IMR-90 (cell line): Measurements from ENCODE around the gene GPR149. TPM values are rescaled to one million over a fixed set of nuclear protein-coding genes. Genes with fewer than 3 reads are reported as not detected.

ENCODE experiments used
- ATAC-seq: fragments of 200-7000 bp; cut with Tn5 transposase; 2 replicates; pipeline ENCODE4 v1.9.1; 2020; ENCODE audit warnings: low read depth, mild to moderate bottlenecking, moderate library complexity
- BruUV-seq: library from RNA; stranded (reverse); fragments of 400-500 nt; replicated peaks from 2 replicates; lab custom pipeline; 2021; lab: Mats Ljungman, UMichigan
- CTCF ChIA-PET: fragments of 300-600 bp; formaldehyde crosslinking; extraction: SDS; loops from one replicate; lab custom pipeline; 2021; ENCODE audit warnings: antibody characterized with exemption; lab: Yijun Ruan, JAX
- POLR2A ChIA-PET: fragments of 300-600 bp; sonication (Branson Sonifier 250); formaldehyde crosslinking; loops from one replicate; lab custom pipeline; 2022; ENCODE audit warnings: antibody characterized with exemption; ENCODE audit not compliant: unreplicated experiment; lab: Charles Lee
- DNase-seq: peaks from one replicate; pipeline ENCODE4 v3.0.0; 2013
- H2AFZ ChIP-seq: replicated peaks from 2 replicates; pipeline ENCODE3; 2013; ENCODE audit warnings: low read length, mild to moderate bottlenecking; ENCODE audit not compliant: poor library complexity
- H2AK5ac ChIP-seq: 2 replicates; pipeline ENCODE4 v1.6.1; 2013; ENCODE audit warnings: low read depth, low read length, inconsistent platforms
- H2AK9ac ChIP-seq: replicated peaks from 2 replicates; pipeline ENCODE3; 2013; ENCODE audit warnings: mild to moderate bottlenecking, low read depth, low read length, moderate library complexity; ENCODE audit not compliant: poor library complexity
- H2BK120ac ChIP-seq: 2 replicates; pipeline ENCODE4 v1.6.1; 2013; ENCODE audit warnings: low read depth, low read length, inconsistent platforms
- H2BK15ac ChIP-seq: 3 replicates; pipeline ENCODE4 v1.6.1; 2013; ENCODE audit warnings: low read depth, low read length, inconsistent platforms
- H2BK20ac ChIP-seq: 2 replicates; pipeline ENCODE4 v1.6.1; 2013; ENCODE audit warnings: low read depth, mild to moderate bottlenecking, inconsistent platforms, low read length, moderate library complexity
- H2BK5ac ChIP-seq: 2 replicates; pipeline ENCODE4 v1.6.1; 2013; ENCODE audit warnings: mild to moderate bottlenecking, low read depth, low read length, inconsistent platforms; ENCODE audit not compliant: poor library complexity, severe bottlenecking
- H3K14ac ChIP-seq: replicated peaks from 2 replicates; pipeline ENCODE4 v1.6.1; 2013; ENCODE audit warnings: low read depth, low read length, inconsistent platforms
- H3K18ac ChIP-seq: 2 replicates; pipeline ENCODE4 v1.6.1; 2013; ENCODE audit warnings: low read depth, low read length, control low read depth
- H3K23ac ChIP-seq: 2 replicates; pipeline ENCODE4 v1.6.1; 2013; ENCODE audit warnings: low read depth, low read length, inconsistent platforms
- H3K27ac ChIP-seq: 2 replicates; pipeline ENCODE4 v1.5.1; 2013; ENCODE audit warnings: mild to moderate bottlenecking, control low read depth, low read length; ENCODE audit not compliant: insufficient read depth
- H3K27me3 ChIP-seq: 2 replicates; pipeline ENCODE4 v1.6.1; 2013; ENCODE audit warnings: low read length; ENCODE audit not compliant: control insufficient read depth, insufficient read depth
- H3K36me3 ChIP-seq: 2 replicates; pipeline ENCODE4 v1.6.1; 2013; ENCODE audit warnings: low read length, mixed read lengths; ENCODE audit not compliant: control insufficient read depth, insufficient read depth
- H3K4ac ChIP-seq: 2 replicates; pipeline ENCODE4 v1.6.1; 2013; ENCODE audit warnings: low read depth, low read length, inconsistent platforms
- H3K4me1 ChIP-seq: 2 replicates; pipeline ENCODE4 v1.6.1; 2013; ENCODE audit warnings: low read length, mixed read lengths; ENCODE audit not compliant: control insufficient read depth, insufficient read depth
- H3K4me2 ChIP-seq: 2 replicates; pipeline ENCODE4 v1.6.1; 2013; ENCODE audit warnings: low read depth, mild to moderate bottlenecking, control low read depth, low read length, moderate library complexity
- H3K4me3 ChIP-seq: 2 replicates; pipeline ENCODE4 v1.5.1; 2013; ENCODE audit warnings: low read depth, mild to moderate bottlenecking, control low read depth, low read length, moderate library complexity; ENCODE audit not compliant: insufficient read depth
- H3K56ac ChIP-seq: 2 replicates; pipeline ENCODE4 v1.6.1; 2013; ENCODE audit warnings: low read length, inconsistent platforms; ENCODE audit not compliant: insufficient read depth; ENCODE audit errors: extremely low read depth
- H3K79me1 ChIP-seq, 2 experiments: 2 replicates each; pipeline ENCODE4 v1.6.1; 2013; ENCODE audit warnings: low read length in 2 of 2, inconsistent platforms in 1 of 2, low read depth in 1 of 2
- H3K9ac ChIP-seq: 2 replicates; pipeline ENCODE4 v1.6.1; 2013; ENCODE audit warnings: low read depth, low read length, control low read depth
- H3K9me1 ChIP-seq: 2 replicates; pipeline ENCODE4 v1.6.1; 2013; ENCODE audit warnings: low read length, inconsistent platforms; ENCODE audit not compliant: insufficient read depth
- H3K9me3 ChIP-seq: 2 replicates; pipeline ENCODE4 v1.6.1; 2013; ENCODE audit warnings: low read length; ENCODE audit not compliant: control insufficient read depth, insufficient read depth
- H4K20me1 ChIP-seq: 2 replicates; pipeline ENCODE4 v1.6.1; 2013; ENCODE audit warnings: low read length, inconsistent platforms; ENCODE audit not compliant: insufficient read depth
- H4K5ac ChIP-seq: 2 replicates; pipeline ENCODE4 v1.6.1; 2013; ENCODE audit warnings: mild to moderate bottlenecking, low read depth, low read length, control low read depth
- H4K8ac ChIP-seq, 2 experiments: 2 replicates each; pipeline ENCODE4 v1.6.1; 2013; ENCODE audit warnings: low read depth in 2 of 2, low read length in 2 of 2, control low read depth in 1 of 2, inconsistent platforms in 1 of 2
- H4K91ac ChIP-seq: 2 replicates; pipeline ENCODE4 v1.6.1; 2013; ENCODE audit warnings: low read depth, low read length, inconsistent platforms; ENCODE audit not compliant: insufficient read depth
- BHLHE40 ChIP-seq: fragments of 150-350 bp; IDR thresholded peaks from 2 replicates; pipeline ENCODE4 v1.6.1; 2016; ENCODE audit warnings: mild to moderate bottlenecking, low read depth, low read length
- CEBPB ChIP-seq: IDR thresholded peaks from 2 replicates; pipeline ENCODE4 v1.6.1; 2012; ENCODE audit warnings: low read depth, low read length, improper control_type of control experiment
- FOS ChIP-seq: fragments of 150-350 bp; IDR thresholded peaks from 2 replicates; pipeline ENCODE4 v1.6.1; 2016; ENCODE audit warnings: low read depth, low read length
- MAFK ChIP-seq: IDR thresholded peaks from 2 replicates; pipeline ENCODE4 v1.6.1; 2012; ENCODE audit warnings: low read depth, low read length, improper control_type of control experiment
- MAZ ChIP-seq: IDR thresholded peaks from 2 replicates; pipeline ENCODE4 v1.6.1; 2012; ENCODE audit warnings: low read depth, mild to moderate bottlenecking, low read length, improper control_type of control experiment, moderate library complexity, borderline replicate concordance
- MXI1 ChIP-seq: IDR thresholded peaks from 2 replicates; pipeline ENCODE4 v1.6.1; 2012; ENCODE audit warnings: low read depth, mild to moderate bottlenecking, low read length, moderate library complexity, borderline replicate concordance
- NFE2L2 ChIP-seq: fragments of 150-350 bp; IDR thresholded peaks from 2 replicates; pipeline ENCODE4 v1.6.1; 2016; ENCODE audit warnings: low read depth, mild to moderate bottlenecking, low read length
- POLR2A ChIP-seq: IDR thresholded peaks from 2 replicates; pipeline ENCODE4 v1.6.1; 2012; ENCODE audit warnings: mild to moderate bottlenecking, low read depth, low read length
- RAD21 ChIP-seq: IDR thresholded peaks from 2 replicates; pipeline ENCODE4 v1.6.1; 2012; ENCODE audit warnings: low read length, improper control_type of control experiment
- RCOR1 ChIP-seq: IDR thresholded peaks from 2 replicates; pipeline ENCODE4 v1.6.1; 2012; ENCODE audit warnings: mild to moderate bottlenecking, low read length, improper control_type of control experiment; ENCODE audit not compliant: insufficient replicate concordance
- RFX5 ChIP-seq: IDR thresholded peaks from 2 replicates; pipeline ENCODE4 v1.8.0; 2012; ENCODE audit warnings: low read depth, mild to moderate bottlenecking, low read length, moderate library complexity
- SMC3 ChIP-seq: fragments of 150-350 bp; IDR thresholded peaks from 2 replicates; pipeline ENCODE4 v1.6.1; 2016; ENCODE audit warnings: low read depth, mild to moderate bottlenecking, antibody characterized with exemption, low read length, moderate library complexity
- dilution Hi-C: fragments of 300-500 bp; cut with HindIII; formaldehyde crosslinking; loops from one replicate; pipeline ENCODE4 v1.14.3; 2018; ENCODE audit warnings: low sequenced_read_pairs; ENCODE audit not compliant: unreplicated experiment
- in situ Hi-C: fragments of 300-500 bp; cut with MboI; formaldehyde crosslinking; loops from 3 replicates; pipeline ENCODE4 v1.14.3; 2019; ENCODE audit warnings: low sequenced_read_pairs, inconsistent platforms, mixed read lengths
- intact Hi-C: fragments of 100-400 bp; cut with micrococcal nuclease; formaldehyde crosslinking; loops from 2 replicates; pipeline ENCODE4 v1.10.0; 2022
- polyA plus RNA-seq, 3 experiments: library from polyadenylated mRNA; depleted of rRNA; stranded (reverse); fragments of >200 nt; gene quantifications; 2 replicates each; pipeline ENCODE4 v1.2.3, GENCODE V29; 2012; ENCODE audit warnings: low replicate concordance in 1 of 3
- total RNA-seq: library from RNA; depleted of rRNA; stranded (reverse); fragments of >200 nt; gene quantifications from 2 replicates; pipeline ENCODE4 v1.2.3, GENCODE V29; 2012
- TF ChIP-seq, protein P1 (sequence below): fragments of 150-350 bp; IDR thresholded peaks from 2 replicates; pipeline ENCODE4 v1.6.1; 2016; ENCODE audit warnings: low read depth, mild to moderate bottlenecking, low read length, moderate library complexity, borderline replicate concordance
- TF ChIP-seq, protein P2 (sequence below): fragments of 150-350 bp; IDR thresholded peaks from 2 replicates; pipeline ENCODE4 v1.6.1; 2017; ENCODE audit warnings: mild to moderate bottlenecking, antibody characterized with exemption, low read length, low read depth
- TF ChIP-seq, protein P3 (sequence below): conservative IDR thresholded peaks from 2 replicates; pipeline ENCODE4 v1.5.1; 2012; ENCODE audit warnings: mild to moderate bottlenecking, low read depth, low read length, improper control_type of control experiment

The GPR149 gene
- total and polyA plus RNA-seq, 2 of the 4 experiments (the other 2 are of a cell fraction): not detected

DNA sequence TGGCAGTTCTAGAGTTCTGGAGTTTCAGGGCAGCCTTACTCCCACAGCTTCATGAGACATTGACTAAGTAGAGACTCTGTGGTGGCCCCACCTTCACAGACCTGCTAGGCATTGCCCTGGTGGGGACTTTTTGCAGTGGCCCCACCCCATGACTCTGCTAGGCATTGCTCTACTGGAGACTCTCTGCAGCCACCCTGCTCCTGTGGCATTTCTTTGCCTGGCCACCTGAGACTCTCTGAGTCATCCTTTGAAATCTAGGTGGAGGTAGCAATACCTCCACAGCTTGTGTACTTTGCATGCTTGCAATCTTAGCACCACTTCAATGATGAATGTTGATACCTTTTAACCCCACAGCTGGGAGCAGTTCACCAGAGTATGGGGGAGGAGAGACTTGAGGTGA, 65.1 kb downstream of the GPR149 start:
- no peak overlapping the region for H3K23ac ChIP-seq
- H3K27me3 ChIP-seq: no peaks in the 10 kb centered on the region
- no peak overlapping the region for H2AK5ac ChIP-seq
- H3K18ac ChIP-seq: no peak overlapping the region
- in situ Hi-C loops: no loop called here
- H3K4me2 ChIP-seq: no peak overlapping the region
- H4K8ac ChIP-seq: no peak overlapping the region
- H3K4me3 ChIP-seq: no peak overlapping the region
- no peaks in the 10 kb centered on the region for H3K36me3 ChIP-seq
- no peaks in the 10 kb centered on the region for H3K4me1 ChIP-seq
- H2BK5ac ChIP-seq: no peak overlapping the region
- no TSS peak for BruUV-seq
- no peak overlapping the region for H2BK15ac ChIP-seq
- no peak overlapping the region for H4K91ac ChIP-seq
- DNase-seq (no peak), ATAC-seq (no peak)
- H3K9ac ChIP-seq: no peak overlapping the region
- no peaks in the 10 kb centered on the region for H3K79me1 ChIP-seq
- 0 out of 2 replicates have a peak, but pooled peaks cover 1% of the 10 kb centered on the region for H3K9me3 ChIP-seq
- CTCF ChIA-PET: no interaction called here
- intact Hi-C loops: no loop called here
- H2AK9ac ChIP-seq: no peak overlapping the region
- H4K20me1 ChIP-seq: no peaks in the 10 kb centered on the region
- no peak overlapping the region for H3K27ac ChIP-seq
- H2AFZ ChIP-seq: no peak overlapping the region
- H3K9me1 ChIP-seq: no peaks in the 10 kb centered on the region
- dilution Hi-C loops: no loop called here
- no peak overlapping the region for H3K14ac ChIP-seq
- no peak overlapping the region for H4K5ac ChIP-seq
- POLR2A ChIA-PET: no interaction called here
- no peak overlapping the region for H3K4ac ChIP-seq
- no peak overlapping the region for H2BK120ac ChIP-seq
- H2BK20ac ChIP-seq: no peak overlapping the region
- no peak overlapping the region for H3K56ac ChIP-seq
- TF ChIP-seq MXI1 (no peak), CEBPB (no peak), RCOR1 (no peak), SMC3 (no peak), MAZ (no peak), FOS (no peak), RAD21 (no peak), RFX5 (no peak), BHLHE40 (no peak), NFE2L2 (no peak), POLR2A (no peak), MAFK (no peak)
- TF ChIP-seq, protein P1, sequence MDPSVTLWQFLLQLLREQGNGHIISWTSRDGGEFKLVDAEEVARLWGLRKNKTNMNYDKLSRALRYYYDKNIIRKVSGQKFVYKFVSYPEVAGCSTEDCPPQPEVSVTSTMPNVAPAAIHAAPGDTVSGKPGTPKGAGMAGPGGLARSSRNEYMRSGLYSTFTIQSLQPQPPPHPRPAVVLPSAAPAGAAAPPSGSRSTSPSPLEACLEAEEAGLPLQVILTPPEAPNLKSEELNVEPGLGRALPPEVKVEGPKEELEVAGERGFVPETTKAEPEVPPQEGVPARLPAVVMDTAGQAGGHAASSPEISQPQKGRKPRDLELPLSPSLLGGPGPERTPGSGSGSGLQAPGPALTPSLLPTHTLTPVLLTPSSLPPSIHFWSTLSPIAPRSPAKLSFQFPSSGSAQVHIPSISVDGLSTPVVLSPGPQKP: no peak
- TF ChIP-seq, protein P2, sequence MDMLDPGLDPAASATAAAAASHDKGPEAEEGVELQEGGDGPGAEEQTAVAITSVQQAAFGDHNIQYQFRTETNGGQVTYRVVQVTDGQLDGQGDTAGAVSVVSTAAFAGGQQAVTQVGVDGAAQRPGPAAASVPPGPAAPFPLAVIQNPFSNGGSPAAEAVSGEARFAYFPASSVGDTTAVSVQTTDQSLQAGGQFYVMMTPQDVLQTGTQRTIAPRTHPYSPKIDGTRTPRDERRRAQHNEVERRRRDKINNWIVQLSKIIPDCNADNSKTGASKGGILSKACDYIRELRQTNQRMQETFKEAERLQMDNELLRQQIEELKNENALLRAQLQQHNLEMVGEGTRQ: no peak
- TF ChIP-seq, protein P3, sequence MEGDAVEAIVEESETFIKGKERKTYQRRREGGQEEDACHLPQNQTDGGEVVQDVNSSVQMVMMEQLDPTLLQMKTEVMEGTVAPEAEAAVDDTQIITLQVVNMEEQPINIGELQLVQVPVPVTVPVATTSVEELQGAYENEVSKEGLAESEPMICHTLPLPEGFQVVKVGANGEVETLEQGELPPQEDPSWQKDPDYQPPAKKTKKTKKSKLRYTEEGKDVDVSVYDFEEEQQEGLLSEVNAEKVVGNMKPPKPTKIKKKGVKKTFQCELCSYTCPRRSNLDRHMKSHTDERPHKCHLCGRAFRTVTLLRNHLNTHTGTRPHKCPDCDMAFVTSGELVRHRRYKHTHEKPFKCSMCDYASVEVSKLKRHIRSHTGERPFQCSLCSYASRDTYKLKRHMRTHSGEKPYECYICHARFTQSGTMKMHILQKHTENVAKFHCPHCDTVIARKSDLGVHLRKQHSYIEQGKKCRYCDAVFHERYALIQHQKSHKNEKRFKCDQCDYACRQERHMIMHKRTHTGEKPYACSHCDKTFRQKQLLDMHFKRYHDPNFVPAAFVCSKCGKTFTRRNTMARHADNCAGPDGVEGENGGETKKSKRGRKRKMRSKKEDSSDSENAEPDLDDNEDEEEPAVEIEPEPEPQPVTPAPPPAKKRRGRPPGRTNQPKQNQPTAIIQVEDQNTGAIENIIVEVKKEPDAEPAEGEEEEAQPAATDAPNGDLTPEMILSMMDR: no peak
